Measurements from ENCODE around the gene FGF11.

The FGF11 gene

GRCh38 chr17:7408252-7408727 lies 31.0 kb upstream of the FGF11 start:
- DNase-seq (ENCODE audit: low read depth) = no peak

GRCh38 chr17:7408863-7409262 lies 30.4 kb upstream of the FGF11 start:
- DNase-seq (ENCODE audit: low read depth) = no peak

- no peak for DNase-seq (ENCODE audit: low read depth)
Measured at GRCh38 chr17:7409716-7410115, 29.6 kb upstream of the FGF11 start.

GRCh38 chr17:7410634-7411426 lies 28.5 kb upstream of the FGF11 start:
- DNase-seq (ENCODE audit: low read depth) = no peak

- DNase-seq (ENCODE audit: low read depth) = no peak
Measured at GRCh38 chr17:7411427-7411750, 27.9 kb upstream of the FGF11 start.

- DNase-seq (ENCODE audit: low read depth) = no peak
Measured at GRCh38 chr17:7413346-7413985, 25.8 kb upstream of the FGF11 start.

- DNase-seq (ENCODE audit: low read depth) = no peak
Measured at GRCh38 chr17:7414837-7415236, 24.5 kb upstream of the FGF11 start.

- no peak for DNase-seq (ENCODE audit: low read depth)
Measured at GRCh38 chr17:7415784-7416183, 23.5 kb upstream of the FGF11 start.

GRCh38 chr17:7416323-7416722 lies 23.0 kb upstream of the FGF11 start:
- DNase-seq (ENCODE audit: low read depth) = no peak

- DNase-seq (ENCODE audit: low read depth) = no peak
Measured at GRCh38 chr17:7417056-7417655, 22.2 kb upstream of the FGF11 start.

GRCh38 chr17:7418472-7419152 lies 20.7 kb upstream of the FGF11 start:
- no peak for DNase-seq (ENCODE audit: low read depth)

- no peak for DNase-seq (ENCODE audit: low read depth)
Measured at GRCh38 chr17:7419819-7420610, 19.3 kb upstream of the FGF11 start, which contains the start of gene SPEM1. SPEM1 (plus strand) TSS chr17:7420324; CDS start chr17:7420385, 61 bp downstream.

GRCh38 chr17:7421186-7421585 lies 18.1 kb upstream of the FGF11 start:
- DNase-seq (ENCODE audit: low read depth) = no peak

- no peak for DNase-seq (ENCODE audit: low read depth)
Measured at GRCh38 chr17:7423679-7424078, 15.6 kb upstream of the FGF11 start.

GRCh38 chr17:7425316-7425715 lies 14.0 kb upstream of the FGF11 start, which contains the start of gene SPEM2:
SPEM2 (plus strand) TSS chr17:7425616; CDS start chr17:7425689, 73 bp downstream.
- DNase-seq (ENCODE audit: low read depth) = no peak

- DNase-seq (ENCODE audit: low read depth) = no peak
Measured at GRCh38 chr17:7425756-7426155, 13.6 kb upstream of the FGF11 start.

- no peak for DNase-seq (ENCODE audit: low read depth)
Measured at GRCh38 chr17:7426203-7426863, 13.0 kb upstream of the FGF11 start.

- no peak for DNase-seq (ENCODE audit: low read depth)
Measured at GRCh38 chr17:7426896-7427489, 12.3 kb upstream of the FGF11 start.

GRCh38 chr17:7427549-7427948 lies 11.8 kb upstream of the FGF11 start:
- DNase-seq (ENCODE audit: low read depth) = no peak

- no peak for DNase-seq (ENCODE audit: low read depth)
Measured at GRCh38 chr17:7428557-7428956, 10.8 kb upstream of the FGF11 start, which contains the start of gene SPEM3. SPEM3 (plus strand) TSS chr17:7428857; CDS start chr17:7428903, 46 bp downstream.

GRCh38 chr17:7429722-7430121 lies 9.6 kb upstream of the FGF11 start:
- DNase-seq (ENCODE audit: low read depth) = no peak
